B cell (primary cell): ENCODE results near the gene SALL4.

Experiments used
- EZH2 ChIP-seq: IDR thresholded peaks from 2 replicates; pipeline ENCODE4 v1.6.1; 2012; ENCODE audit warnings: borderline replicate concordance, low read depth, mild to moderate bottlenecking, moderate library complexity, low read length; ENCODE audit not compliant: insufficient read depth, poor library complexity, severe bottlenecking
- TF ChIP-seq, protein P1 (sequence below): fragments of 200-600 bp; IDR thresholded peaks from one replicate; pipeline ENCODE4 v1.8.0; 2022; ENCODE audit warnings: antibody characterized with exemption, mild to moderate bottlenecking

DNA sequence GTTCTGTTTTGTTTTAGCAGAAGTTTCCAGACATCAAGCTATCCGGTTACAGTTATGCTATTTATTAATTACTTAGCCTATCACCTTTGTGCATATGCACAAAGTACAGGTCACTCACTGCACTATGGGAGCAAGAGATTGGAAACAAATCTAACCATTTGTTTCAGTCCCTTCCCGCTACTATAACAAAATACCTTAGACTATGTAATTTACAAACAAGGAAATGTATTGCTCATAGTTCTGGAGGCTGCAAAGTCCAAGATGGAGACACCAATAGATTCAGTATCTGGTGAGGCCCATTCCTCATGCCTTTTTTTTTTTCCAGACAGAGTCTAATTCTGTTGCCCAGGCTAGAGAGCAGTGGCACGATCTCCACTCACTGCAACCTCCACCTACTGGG lies 69.3 kb downstream of the SALL4 start:
- TF ChIP-seq, protein P1, sequence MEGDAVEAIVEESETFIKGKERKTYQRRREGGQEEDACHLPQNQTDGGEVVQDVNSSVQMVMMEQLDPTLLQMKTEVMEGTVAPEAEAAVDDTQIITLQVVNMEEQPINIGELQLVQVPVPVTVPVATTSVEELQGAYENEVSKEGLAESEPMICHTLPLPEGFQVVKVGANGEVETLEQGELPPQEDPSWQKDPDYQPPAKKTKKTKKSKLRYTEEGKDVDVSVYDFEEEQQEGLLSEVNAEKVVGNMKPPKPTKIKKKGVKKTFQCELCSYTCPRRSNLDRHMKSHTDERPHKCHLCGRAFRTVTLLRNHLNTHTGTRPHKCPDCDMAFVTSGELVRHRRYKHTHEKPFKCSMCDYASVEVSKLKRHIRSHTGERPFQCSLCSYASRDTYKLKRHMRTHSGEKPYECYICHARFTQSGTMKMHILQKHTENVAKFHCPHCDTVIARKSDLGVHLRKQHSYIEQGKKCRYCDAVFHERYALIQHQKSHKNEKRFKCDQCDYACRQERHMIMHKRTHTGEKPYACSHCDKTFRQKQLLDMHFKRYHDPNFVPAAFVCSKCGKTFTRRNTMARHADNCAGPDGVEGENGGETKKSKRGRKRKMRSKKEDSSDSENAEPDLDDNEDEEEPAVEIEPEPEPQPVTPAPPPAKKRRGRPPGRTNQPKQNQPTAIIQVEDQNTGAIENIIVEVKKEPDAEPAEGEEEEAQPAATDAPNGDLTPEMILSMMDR, result no peak
- no peak for TF ChIP-seq EZH2
